PC-9 (cell line): Measurements from ENCODE around the gene RPL39. TPM values are rescaled to one million over a fixed set of nuclear protein-coding genes. Genes with fewer than 3 reads are reported as not detected.

Experiments used
- BruUV-seq: library from RNA; stranded (reverse); fragments of 400-500 nt; replicated peaks from 2 replicates; lab custom pipeline; 2021; lab: Mats Ljungman, UMichigan
- CTCF ChIA-PET: fragments of 300-600 bp; sonication (Branson Sonifier 250); formaldehyde crosslinking; loops from one replicate; lab custom pipeline; 2022; ENCODE audit warnings: antibody characterized with exemption; lab: Charles Lee
- POLR2A ChIA-PET: fragments of 300-600 bp; sonication (Branson Sonifier 250); formaldehyde crosslinking; loops from one replicate; lab custom pipeline; 2022; ENCODE audit warnings: antibody characterized with exemption; ENCODE audit not compliant: unreplicated experiment; lab: Charles Lee
- DNase-seq, 2 experiments: peaks; one replicate each; pipeline versions ENCODE4 v3.0.0 to v3.0.0-alpha.2; 2015 to 2022; ENCODE audit warnings: mixed read lengths in 1 of 2
- H2AFZ ChIP-seq: fragments of 200-600 bp; sonication (generic); 2 replicates; pipeline ENCODE4 v1.8.1; 2017; ENCODE audit warnings: antibody characterized with exemption
- H3F3A ChIP-seq: fragments of 200-600 bp; sonication (generic); 2 replicates; pipeline ENCODE4 v1.8.1; 2017; ENCODE audit warnings: antibody characterized with exemption, mild to moderate bottlenecking, low read depth; ENCODE audit not compliant: insufficient read depth
- H3K27ac ChIP-seq: fragments of 200-600 bp; sonication (generic); 2 replicates; pipeline ENCODE4 v1.6.1; 2016; ENCODE audit warnings: mixed run types
- H3K27me3 ChIP-seq: fragments of 200-600 bp; sonication (generic); 2 replicates; pipeline ENCODE4 v1.6.1; 2016; ENCODE audit warnings: low read depth, mixed run types; ENCODE audit not compliant: insufficient read depth
- H3K36me3 ChIP-seq: fragments of 200-600 bp; sonication (generic); 2 replicates; pipeline ENCODE4 v1.6.1; 2016; ENCODE audit warnings: low read depth, mixed run types
- H3K4me1 ChIP-seq: fragments of 200-600 bp; sonication (generic); replicated peaks from 2 replicates; pipeline ENCODE4 v1.6.1; 2016; ENCODE audit warnings: mixed run types; ENCODE audit not compliant: insufficient read depth
- H3K4me2 ChIP-seq: fragments of 200-600 bp; sonication (generic); 2 replicates; pipeline ENCODE4 v1.6.1; 2017; ENCODE audit warnings: mixed run types
- H3K4me3 ChIP-seq: fragments of 200-600 bp; sonication (generic); 2 replicates; pipeline ENCODE4 v1.6.1; 2016; ENCODE audit warnings: mixed run types
- H3K79me2 ChIP-seq: fragments of 200-600 bp; sonication (generic); 2 replicates; pipeline ENCODE4 v1.6.1; 2017; ENCODE audit warnings: low read depth, mixed run types
- H3K9me2 ChIP-seq: fragments of 200-600 bp; sonication (generic); 2 replicates; pipeline ENCODE4 v1.8.1; 2017; ENCODE audit warnings: mild to moderate bottlenecking; ENCODE audit not compliant: insufficient read depth
- H3K9me3 ChIP-seq: fragments of 200-600 bp; sonication (generic); 2 replicates; pipeline ENCODE4 v1.8.1; 2016; ENCODE audit warnings: low read depth; ENCODE audit not compliant: insufficient read depth
- H4K20me1 ChIP-seq: fragments of 200-600 bp; sonication (generic); 2 replicates; pipeline ENCODE4 v1.8.1; 2017; ENCODE audit not compliant: insufficient read depth
- CTCF ChIP-seq: fragments of 200-600 bp; sonication (generic); conservative IDR thresholded peaks from 2 replicates; pipeline ENCODE4 v1.6.1; 2017; ENCODE audit warnings: mixed run types, antibody characterized with exemption, mild to moderate bottlenecking, moderate library complexity
- EZH2 ChIP-seq: fragments of 200-600 bp; sonication (generic); IDR thresholded peaks from 2 replicates; pipeline ENCODE4 v1.8.0; 2017; ENCODE audit warnings: antibody characterized with exemption, low read depth
- intact Hi-C: fragments of 100-400 bp; cut with micrococcal nuclease; formaldehyde crosslinking; loops from one replicate; pipeline ENCODE4 v1.10.0; 2022; ENCODE audit not compliant: unreplicated experiment
- total RNA-seq: library from RNA; stranded (reverse); gene quantifications from 2 replicates; pipeline ENCODE4 v1.2.3, GENCODE V29; 2021

RPL39 gene
- total RNA-seq, 1 experiment from 2014 or later: 3,660 TPM

- no peaks in the 10 kb centered on the region for H3K27me3 ChIP-seq
- no peak overlapping the region for H2AFZ ChIP-seq
- TF ChIP-seq CTCF (no peak), EZH2 (no peak)
- DNase-seq: no peak
- H3K79me2 ChIP-seq: no peaks in the 10 kb centered on the region
- intact Hi-C loops: no loop called here
- peaks cover 18% of the 10 kb centered on the region for H3F3A ChIP-seq
- H3K4me2 ChIP-seq: no peak overlapping the region
- BruUV-seq: no TSS peak
- peaks cover 19% of the 10 kb centered on the region for H3K4me1 ChIP-seq
- ChIA-PET POLR2A (no interaction called here), CTCF (interaction anchor here (0.5 to 0.9 kb wide), 2 partner anchors 93 to 127 kb away, joined by 4 to 6 read pairs; partner anchors contain the start of gene UPF3B)
- H3K36me3 ChIP-seq: no peaks in the 10 kb centered on the region
- H3K4me3 ChIP-seq: no peak overlapping the region
- no peaks in the 10 kb centered on the region for H4K20me1 ChIP-seq
- H3K9me3 ChIP-seq: no peaks in the 10 kb centered on the region
- H3K27ac ChIP-seq: no peak overlapping the region
- H3K9me2 ChIP-seq: no peaks in the 10 kb centered on the region
Observed at GRCh38 chrX:119760026-119760877, 31.2 kb downstream of the RPL39 start.

- CTCF ChIA-PET: interaction anchor here (0.6 kb wide), 1 partner anchor 33 kb away, joined by 5 read pairs; no protein-coding TSS in a partner anchor
Observed at GRCh38 chrX:119759248-119759766, 32.1 kb downstream of the RPL39 start.

More at GRCh38 chrX:119759248-119759766, 32.1 kb downstream of the RPL39 start:
- Histone ChIP-seq H3K9me2 (no peaks in the 10 kb centered on the region), H3K9me3 (no peaks in the 10 kb centered on the region), H3K36me3 (no peaks in the 10 kb centered on the region), H3K4me2 (peak overlapping the region; percentile 97), H3K79me2 (no peaks in the 10 kb centered on the region), H2AFZ (no peak overlapping the region), H4K20me1 (no peaks in the 10 kb centered on the region), H3K4me1 (peaks cover 19% of the 10 kb centered on the region), H3F3A (peaks cover 14% of the 10 kb centered on the region; the same call in 1 of the 2 replicates), H3K4me3 (no peak overlapping the region), H3K27me3 (no peaks in the 10 kb centered on the region), H3K27ac (no peak overlapping the region)
- TF ChIP-seq EZH2: no peak
- no peak for TF ChIP-seq CTCF
- no TSS peak for BruUV-seq
- intact Hi-C loops: no loop called here
- DNase-seq: no peak
- POLR2A ChIA-PET: interaction anchor here (0.6 kb wide), 1 partner anchor 31 kb away, joined by 4 read pairs; no protein-coding TSS in a partner anchor
